SHP77 (cell line): ENCODE measurements around the gene PCDH15.
"Not testable (repeated sequence)": the region's sequence is repeated elsewhere in the genome, so short reads cannot be mapped to it uniquely, and the experiment has no call there.

Experiments used
- DNase-seq, 2 experiments: peaks; one replicate each; lab custom pipeline; 2025; lab: John Stamatoyannopoulos, UW

Gene PCDH15

DNA sequence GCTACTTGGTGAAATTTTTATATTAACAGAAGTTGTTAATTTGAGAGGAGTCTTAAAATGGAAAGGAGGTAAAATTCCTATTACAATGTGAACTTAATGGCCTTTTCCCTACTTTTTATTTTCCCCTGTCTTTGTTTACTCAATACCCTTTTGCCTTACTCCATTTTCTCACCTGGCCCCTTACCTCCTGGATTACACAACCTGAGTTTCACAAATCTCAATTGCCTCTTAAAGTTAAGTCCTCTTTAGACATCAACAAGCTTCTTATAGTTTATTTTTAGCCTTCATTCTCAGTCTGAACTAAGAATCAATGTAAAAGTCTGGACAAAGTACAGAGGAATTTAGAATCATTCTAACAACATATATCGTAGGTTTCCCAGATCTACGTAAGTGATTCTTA is 247.0 kb downstream of the PCDH15 start:
- DNase-seq, result no peak

DNA sequence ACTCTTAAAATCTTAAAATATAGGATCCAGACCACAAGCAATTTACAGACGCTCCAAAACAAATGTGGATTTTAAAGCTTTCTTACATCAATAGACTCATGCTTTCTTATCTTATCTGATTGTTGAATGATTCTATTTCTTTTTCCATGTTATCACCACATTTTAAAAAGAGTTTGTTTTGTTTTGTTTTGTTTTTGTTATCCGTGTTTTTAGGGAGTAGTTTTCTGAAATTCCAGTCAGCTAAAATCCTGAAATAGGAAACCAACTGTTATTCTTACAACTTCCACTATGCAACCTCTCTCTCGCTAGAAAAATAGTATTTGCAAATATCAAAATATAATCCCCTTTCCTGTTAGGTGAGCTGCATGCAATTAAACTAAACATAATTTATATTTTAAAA is 251.0 kb downstream of the PCDH15 start:
- DNase-seq, result no peak

DNA sequence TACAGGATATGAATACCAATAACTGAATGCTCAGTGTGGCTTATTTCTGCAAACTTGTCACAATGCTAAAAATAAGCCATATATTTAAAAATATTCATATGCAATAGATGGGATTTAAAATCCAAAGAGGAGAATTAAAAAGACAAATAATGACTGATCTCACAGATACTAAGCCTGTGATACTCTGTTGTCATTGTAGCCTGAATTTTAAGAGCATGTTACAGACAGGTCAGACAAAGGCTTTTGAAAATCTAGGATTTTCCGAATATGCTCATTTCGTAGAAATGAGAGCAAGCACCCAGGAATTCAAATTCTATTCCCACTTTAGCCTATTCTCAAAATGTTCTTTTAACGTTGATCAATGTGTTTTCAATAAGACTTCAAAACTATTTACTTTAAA is 269.7 kb downstream of the PCDH15 start:
- DNase-seq, result no peak

DNA sequence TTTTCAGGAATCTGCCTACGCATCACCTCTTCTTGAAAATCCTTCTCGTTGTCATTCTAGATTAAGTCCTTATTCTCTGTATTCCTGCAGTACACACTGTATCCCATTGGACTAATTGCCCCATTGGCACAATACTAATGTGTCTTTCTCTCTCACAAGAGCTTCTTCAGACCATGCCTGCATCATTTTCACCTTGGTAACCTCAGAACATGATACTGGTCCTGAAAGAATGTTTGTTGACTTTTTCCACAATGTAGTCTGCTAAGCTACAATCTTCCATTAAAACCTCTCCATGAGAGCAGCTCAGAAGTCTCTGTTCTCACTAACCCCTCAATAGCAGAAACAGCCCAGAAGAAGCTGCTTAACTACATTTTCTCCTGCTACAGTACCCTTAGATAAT is 270.7 kb downstream of the PCDH15 start:
- DNase-seq, result no peak

DNA sequence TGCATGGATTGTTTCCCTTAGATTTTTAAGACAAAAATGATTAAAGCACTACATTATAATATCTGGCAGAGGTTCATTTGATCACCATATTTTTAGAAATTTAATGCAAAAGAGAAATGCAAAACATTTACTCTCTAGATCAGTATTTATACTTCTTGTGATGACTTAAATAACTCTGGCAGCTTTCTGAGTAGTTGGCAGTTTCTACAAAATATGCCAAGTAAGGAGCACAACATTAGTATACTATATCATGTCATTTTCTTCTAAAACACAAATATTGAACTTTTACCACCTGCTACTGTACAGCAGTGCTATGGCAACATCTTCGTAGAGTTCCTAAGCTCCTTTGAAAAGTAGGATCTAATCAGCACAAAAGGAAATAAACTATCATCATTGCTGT is 275.2 kb downstream of the PCDH15 start:
- DNase-seq, result no peak

DNA sequence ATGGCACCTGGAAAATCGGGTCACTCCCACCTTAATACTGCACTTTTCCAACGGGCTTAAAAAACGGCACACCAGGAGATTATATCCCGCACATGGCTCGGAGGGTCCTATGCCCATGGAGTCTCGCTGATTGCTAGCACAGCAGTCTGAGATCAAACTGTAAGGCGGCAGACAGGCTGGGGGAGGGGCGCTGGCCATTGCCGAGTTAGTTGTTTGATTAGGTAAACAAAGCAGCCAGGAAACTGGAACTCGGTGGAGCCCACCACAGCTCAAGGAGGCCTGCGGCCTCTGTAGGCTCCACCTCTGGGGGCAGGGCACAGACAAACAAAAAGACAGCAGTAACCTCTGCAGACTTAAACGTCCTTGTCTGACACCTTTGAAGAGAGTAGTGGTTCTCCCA is 285.8 kb downstream of the PCDH15 start:
- DNase-seq, result not testable (repeated sequence)

DNA sequence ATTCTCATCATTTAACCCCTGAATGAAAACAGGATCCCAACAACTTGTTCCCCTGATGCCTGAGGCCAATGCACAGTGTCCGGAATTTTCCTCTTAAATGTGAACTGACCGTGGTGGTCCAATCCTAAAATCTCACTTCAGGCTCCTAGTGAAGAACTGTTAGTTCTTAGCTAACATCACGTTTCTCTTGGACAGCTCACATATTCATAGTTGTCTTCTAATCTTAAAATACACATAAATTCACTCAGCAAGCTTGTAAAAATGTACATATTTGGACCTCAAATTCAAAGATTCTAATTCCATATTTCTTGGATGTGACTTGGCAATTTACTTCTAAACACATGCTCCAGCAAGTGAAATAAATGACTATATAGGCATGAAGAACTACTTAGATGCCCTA is 297.2 kb downstream of the PCDH15 start:
- no peak for DNase-seq

DNA sequence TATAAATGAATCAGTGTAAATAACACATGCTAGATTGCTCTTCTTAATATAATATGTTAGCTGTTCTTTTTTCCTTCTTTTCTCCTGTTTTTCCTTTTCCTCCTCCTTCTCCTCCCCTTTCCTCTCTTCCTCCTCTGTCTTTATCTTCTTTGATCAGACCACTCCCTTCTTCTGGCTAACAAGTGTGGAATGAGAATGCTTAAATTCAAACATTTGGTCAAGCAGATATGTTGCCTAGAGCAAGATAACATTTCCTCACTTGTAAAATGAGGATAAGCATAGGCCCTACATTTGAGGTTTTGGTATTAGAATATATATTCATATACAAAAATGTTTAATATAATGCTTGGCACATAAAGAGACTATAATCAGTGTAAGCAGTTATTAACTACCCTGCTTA is 299.1 kb downstream of the PCDH15 start:
- DNase-seq, result no peak

DNA sequence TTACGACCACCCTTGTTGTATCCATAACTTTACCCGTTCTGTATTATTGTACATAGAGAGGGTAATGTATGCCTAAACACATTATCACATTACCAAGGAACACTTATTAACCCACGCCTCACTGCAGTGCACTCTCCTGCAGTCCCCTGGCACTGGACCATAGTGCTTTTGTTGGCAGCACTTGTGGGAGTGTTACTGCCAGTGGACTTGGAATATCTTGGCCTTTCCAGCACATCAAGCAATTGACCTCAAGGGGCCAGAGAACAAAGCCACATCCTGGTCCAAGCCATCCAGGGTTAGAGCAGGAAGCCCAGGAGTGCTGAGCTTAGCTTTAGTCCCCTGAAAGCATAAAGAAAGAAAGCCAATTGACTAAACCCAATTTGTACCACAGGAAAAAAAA is 304.2 kb downstream of the PCDH15 start:
- DNase-seq, result no peak

DNA sequence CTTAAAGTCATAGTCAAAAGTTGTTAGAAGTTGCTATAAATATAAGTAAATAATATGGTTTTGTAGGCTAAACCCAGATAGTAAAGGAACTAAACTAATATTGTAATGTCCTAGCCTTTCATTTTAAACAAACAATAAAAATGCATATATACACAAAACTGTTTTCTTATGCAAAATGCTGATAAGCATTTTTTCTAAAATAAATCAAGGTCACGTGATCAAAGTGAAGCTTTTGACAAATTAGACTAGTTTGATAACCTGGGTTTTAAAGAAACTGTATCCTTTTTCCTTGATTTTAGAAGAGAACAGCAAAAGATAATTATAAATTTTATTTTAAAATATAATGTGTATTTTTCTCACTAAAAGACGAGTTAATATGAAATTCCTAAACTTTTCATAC is 313.3 kb downstream of the PCDH15 start:
- DNase-seq, result no peak

DNA sequence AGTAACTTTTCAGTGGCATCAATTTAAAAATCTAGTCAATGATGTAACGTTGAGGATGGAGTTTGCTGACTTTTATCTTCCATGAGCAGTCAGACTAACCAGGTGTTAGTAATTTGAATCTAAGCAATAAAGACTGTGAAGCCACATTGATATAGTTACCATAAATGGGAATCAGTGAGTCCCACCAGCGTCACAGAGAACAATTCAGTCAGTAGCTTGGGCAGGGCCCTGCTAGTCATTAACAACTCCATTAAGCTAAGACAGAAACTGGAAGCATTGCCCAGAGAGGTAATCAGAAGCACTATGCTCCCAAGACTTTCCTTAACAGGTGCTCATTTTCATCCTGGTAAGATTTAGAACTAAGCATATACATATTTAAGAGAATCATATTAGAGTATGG is 315.1 kb downstream of the PCDH15 start:
- DNase-seq, result no peak

DNA sequence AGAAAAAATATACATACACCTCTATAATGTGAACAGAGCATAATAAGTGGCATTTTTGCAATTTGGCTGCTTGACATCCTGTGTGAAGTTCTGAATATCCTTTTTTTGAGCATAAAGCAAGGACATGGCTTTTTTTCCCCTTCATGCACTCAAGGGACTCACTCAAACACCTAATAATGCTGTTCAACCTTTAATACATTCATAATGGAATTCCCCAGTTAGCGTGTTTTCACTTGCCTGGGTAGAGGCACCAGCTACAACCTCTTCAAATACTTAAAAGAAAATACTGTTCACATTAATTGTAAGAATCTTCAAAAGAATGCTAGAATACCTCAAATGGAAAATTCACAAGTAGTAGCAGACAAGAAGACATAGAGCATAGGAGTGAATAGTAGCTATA is 316.8 kb downstream of the PCDH15 start:
- DNase-seq, result no peak

DNA sequence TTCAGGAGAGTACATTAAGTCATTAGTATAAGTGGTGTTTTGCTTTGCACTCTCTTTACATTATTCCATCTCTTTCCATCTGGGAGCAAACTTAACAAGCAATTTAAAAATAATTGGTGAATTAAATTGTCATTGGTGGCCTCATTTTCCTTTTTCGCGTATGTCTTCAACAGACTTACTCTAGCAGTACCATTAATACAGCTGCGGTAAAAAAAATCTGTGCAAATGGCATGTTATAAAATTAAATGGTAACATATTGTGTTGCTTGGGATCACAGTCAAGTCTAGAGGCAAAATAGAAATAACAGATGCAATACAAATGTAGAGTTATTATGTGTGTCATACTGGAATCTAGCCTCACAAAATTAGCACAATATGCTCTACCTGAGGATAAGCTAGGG is 322.4 kb downstream of the PCDH15 start:
- DNase-seq, result no peak

DNA sequence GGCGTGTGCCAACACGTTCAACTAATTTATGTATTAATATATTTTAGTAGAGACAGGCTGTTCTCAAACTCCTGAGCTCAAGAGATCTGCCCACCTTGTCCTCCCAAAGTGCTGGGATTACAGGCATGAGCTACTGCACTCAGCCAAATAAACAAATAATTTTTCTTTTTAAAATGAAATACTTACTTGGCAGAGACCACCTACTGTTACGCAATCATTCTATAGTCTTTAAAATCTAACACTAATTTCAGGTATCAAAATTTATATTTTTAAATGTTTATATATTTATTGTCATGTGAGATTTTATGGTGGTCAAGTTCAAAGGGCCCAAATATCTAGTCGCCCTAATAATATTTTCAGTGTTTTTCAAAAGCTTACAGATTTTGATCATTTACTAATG is 323.3 kb downstream of the PCDH15 start:
- DNase-seq, result no peak

DNA sequence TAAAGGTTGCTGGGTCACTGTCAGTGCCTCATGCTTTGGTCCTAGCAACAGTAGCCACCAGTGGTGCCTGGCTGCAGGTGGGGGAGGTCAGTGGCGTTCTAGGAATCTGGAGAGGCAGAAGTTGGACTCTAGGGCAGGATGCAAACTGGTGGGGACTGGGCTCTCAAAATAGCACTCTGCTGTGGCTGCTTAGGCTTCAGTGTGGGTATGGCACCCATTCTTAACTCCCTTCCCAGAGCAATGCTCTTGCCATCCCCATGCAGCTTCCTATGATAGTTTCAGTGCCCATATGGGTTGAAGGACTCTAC is 330.8 kb downstream of the PCDH15 start:
- no peak for DNase-seq

DNA sequence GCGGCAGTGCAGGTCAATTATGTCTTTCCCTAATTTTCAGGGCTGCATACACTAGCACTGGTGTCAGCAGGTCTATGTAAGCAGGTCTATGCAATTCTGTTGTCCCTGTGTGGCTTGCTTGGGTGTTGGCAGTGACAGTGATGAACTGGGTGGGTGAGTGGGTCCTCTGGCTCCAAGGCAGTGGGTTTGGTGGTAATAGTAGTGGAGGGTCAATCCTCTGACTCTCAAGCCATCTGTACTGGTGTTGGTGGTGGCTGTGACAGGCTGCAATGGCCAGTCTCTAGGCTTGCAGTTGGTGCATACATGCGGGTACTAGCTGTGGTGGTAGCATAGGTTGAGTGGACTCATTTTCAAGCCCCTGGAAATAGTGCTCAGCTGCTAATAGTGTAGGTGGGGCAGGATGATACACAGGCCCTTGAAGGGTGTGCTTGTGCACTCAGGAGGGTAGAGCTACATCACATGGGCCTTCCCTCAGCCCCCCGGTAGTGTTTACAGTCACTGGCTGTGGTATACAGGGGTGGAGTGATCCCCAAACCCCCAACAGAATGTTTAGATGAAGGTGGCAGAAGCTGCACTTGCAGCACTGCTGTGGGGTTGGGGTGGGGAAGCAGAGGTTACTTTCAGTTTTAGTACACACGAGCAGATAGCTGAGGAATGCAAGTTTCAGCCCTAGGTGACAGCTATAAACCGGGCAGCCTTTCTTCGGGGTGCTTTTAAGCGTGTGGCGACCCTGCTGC is 331.3 kb downstream of the PCDH15 start:
- no peak for DNase-seq

DNA sequence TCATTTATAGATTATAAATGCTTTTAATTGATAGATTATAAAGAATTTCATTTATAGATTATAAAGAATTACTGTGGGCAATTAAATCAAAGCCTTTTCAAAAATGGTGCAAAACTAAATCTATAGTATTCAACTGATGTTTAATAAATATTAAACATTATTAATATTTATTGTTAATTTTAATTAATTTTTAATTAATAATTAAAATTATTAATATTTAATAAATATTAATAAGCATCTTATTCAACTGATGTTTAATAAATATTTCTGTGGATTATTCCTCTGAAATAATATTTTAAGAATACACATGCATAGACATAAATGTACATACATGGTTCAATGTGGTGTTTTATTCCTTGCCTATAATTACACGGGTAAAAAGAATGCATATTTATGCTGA is 346.8 kb downstream of the PCDH15 start:
- no peak for DNase-seq

DNA sequence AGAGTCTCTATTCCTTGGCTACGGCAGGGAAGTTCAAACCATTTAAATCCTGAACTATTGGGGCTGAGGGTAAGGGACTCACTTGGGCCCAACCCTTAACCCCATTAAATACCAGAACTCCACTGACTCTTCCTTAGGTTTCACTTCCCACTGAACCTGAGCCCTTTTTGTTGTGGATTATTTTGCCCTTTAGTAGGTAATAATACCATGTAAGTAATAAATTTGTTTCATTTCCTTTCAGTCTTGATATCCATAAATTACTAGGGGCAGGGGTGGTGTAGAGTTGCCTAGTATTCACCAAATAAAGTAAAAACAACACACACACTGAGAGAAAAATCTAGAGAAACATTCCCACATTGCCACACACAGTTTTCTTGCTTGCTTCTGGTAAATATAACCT is 352.0 kb downstream of the PCDH15 start:
- no peak for DNase-seq

DNA sequence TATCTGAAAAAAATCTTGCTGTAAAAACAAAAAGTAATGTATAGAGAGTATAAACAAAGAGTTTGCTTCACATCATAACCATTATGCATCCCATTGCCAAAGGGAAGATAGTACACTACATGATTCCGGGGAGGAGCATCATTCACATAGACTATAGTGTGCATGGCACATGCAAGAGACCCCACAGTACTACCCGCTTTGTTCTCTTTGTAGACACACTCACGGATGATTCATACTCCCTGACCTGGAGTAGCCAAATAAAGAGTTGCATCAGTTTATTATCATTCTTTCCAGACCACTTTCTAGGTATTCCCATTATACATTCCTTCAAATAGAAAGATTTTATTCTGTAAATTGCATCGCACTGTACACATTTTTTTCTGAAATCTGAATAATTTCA is 356.9 kb downstream of the PCDH15 start:
- DNase-seq, result no peak

DNA sequence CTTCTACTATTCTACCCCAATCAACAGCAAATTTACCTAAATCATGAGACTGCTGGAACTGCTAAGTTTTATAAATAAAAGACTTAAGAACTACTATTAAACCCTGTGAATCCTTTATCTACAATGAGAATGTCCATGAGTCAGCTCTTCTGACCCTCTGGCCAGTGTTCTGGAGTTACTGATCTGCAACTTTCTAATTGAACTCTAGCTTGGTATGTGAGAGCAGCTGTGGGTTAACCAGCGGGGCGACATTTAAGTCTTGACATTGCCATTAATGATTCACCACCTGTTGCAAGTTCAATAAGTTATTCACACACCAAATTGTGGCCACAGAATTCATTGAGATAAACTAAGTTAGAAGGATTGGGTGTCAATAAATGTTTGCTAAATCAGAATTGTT is 359.8 kb downstream of the PCDH15 start:
- no peak for DNase-seq

DNA sequence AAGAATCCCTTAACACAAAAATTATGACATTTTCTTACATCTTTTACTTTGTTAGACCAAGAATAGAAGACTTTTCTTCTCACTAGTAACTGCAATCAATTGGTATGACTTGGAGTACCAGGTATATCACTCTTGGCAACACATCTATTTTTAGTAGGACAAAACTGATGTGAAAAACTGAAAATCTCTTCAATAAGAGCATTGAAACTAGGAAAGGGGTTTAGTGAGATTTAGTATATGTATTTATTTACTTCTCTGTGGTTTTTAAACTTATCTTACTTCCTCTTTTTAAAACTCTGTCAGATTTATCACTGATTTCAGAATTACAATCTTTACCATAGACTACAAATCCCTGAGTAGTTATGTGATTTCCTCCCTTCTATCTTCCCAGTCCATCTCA is 366.2 kb downstream of the PCDH15 start:
- no peak for DNase-seq

DNA sequence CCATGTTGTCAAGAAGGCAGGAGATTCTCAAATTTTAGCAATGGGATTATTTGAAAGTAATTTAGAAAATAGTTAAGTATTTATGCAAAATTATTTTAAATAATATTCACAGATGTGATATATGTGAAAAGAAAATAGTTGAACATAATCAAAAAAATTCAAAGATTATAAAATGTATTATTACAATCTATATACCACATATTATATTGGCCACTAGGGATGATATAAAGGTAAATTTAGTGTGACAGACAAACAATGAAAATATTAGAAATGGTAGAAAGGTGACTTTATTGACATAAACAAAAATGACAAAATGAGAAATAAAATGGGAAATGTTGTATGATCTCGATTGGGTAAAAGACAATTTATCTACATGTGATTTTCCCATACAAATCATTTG is 385.5 kb downstream of the PCDH15 start:
- DNase-seq, result no peak

DNA sequence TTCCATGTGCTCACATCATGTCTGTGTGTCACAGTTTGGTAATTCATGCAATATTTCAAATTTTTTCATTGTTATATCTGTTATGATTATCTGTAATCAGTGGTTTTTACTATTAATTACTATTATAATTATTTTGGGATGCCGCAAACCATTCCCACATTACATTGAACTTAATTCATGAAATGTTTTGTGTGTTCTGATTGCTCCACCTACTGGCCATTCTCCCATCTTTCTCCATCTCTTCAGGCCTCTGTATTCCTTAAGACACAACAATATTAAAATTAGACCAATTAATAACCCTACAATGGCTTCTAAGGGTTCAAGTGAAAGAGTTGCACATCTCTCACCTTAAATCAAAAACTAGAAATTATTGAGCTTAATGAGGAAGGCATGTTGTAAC is 398.5 kb downstream of the PCDH15 start:
- DNase-seq, result peak in 1 of 2 experiments; percentile 0

DNA sequence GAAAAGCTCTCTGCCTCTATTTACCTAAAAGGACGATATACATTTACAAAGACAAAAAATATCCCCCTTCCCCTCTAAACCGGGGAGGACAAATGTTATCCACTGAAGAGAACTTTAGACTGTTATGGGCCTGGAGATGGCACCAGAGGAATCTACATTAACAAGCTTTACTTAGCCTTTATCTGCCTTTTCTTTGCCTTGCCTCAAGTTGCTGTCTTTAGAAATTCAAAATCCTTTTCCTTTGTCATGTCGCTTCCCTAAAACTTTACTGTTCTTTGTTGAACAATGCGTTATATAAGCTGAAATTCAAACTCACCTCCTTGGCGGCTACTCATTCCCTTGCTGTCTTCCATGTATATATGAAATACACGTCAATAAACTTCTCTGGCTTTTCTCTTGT is 405.0 kb downstream of the PCDH15 start:
- DNase-seq, result no peak

DNA sequence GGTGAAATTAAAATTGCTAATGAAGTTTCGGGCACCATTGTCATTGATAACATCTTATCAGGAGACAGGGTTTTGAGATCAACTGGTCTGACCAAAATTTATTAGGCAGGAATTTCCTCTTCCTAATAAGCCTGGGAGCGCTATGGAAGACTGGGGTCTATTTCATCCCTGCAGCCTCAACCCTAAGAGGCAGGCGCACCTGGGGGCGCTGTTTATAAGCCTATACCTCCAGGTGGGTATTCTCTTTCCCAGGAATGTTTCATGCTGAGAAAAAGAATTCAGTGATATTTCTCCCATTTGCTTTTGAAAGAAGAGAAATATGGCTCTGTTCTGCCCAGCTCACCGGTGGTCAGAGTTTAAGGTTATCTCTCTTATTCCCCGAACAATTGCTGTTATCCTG is 406.4 kb downstream of the PCDH15 start:
- not testable (repeated sequence) for DNase-seq
